ENCODE data around the gene GLRX5. TPM values are rescaled to one million over a fixed set of nuclear protein-coding genes. Genes with fewer than 3 reads are reported as not detected.

Gene GLRX5
- total RNA-seq, 1 donor, result 35.8 TPM

DNA sequence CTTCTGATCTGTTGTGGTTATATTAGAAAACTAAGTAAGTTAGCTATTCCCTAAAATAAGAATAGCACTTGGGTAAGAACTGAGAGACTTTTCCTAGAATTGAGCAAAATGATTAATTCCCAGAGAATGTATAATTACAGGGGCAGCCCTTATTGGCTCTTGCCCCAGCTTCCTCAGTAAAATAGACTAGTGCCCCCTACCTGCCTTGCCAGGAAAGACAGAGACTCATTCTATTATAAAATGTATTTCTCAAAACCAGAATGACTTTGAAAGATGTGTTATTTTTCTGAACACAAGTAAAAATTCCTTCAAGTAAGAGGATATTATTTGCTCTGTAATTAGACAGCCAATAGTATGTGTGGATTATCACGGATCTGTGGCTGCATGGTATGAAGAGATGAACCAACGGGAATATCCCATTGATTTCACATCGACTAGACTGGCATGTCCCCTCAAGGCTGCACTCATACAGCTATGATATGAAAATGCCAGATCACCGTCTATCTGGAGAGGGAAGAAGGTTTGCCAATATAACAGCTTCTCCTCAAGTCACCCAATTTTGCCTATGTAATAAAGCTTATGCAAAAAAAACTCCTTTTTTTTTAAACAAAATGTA, 7.4 kb upstream of the GLRX5 start:
- H3K4me3 ChIP-seq (ENCODE audit: low read depth, low read length), result no peak overlapping the region
- DNase-seq (ENCODE audit: low read depth), result peak; percentile 82
- TF ChIP-seq, protein P1, sequence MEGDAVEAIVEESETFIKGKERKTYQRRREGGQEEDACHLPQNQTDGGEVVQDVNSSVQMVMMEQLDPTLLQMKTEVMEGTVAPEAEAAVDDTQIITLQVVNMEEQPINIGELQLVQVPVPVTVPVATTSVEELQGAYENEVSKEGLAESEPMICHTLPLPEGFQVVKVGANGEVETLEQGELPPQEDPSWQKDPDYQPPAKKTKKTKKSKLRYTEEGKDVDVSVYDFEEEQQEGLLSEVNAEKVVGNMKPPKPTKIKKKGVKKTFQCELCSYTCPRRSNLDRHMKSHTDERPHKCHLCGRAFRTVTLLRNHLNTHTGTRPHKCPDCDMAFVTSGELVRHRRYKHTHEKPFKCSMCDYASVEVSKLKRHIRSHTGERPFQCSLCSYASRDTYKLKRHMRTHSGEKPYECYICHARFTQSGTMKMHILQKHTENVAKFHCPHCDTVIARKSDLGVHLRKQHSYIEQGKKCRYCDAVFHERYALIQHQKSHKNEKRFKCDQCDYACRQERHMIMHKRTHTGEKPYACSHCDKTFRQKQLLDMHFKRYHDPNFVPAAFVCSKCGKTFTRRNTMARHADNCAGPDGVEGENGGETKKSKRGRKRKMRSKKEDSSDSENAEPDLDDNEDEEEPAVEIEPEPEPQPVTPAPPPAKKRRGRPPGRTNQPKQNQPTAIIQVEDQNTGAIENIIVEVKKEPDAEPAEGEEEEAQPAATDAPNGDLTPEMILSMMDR (IDR thresholded peaks at IDR 0.05; ENCODE audit: insufficient read depth, low read depth, low read length), result peak; percentile 80

DNA sequence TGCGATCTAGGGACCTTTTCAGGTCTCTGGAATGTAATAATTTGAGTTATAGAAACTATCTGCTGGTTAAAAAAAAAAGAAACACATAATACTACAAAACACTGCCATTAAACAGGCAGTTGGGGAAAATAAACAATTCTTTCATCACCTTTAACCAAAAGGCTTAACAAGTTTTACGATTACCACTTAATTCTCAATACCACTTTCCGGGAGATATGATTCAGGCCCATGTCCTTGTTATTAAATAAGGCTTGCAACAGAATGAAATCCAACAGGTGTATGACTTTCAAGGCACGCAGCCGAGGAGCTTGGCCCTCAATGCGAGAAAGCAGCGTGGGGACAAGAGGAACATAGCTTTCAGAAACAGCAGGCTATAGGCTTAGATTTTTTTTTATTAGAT, 5.6 kb upstream of the GLRX5 start:
- H3K4me3 ChIP-seq (ENCODE audit: low read depth, low read length), result no peak overlapping the region
- TF ChIP-seq, protein P1 (IDR thresholded peaks at IDR 0.05; ENCODE audit: insufficient read depth, low read depth, low read length), result no peak
- peak; percentile 55 for DNase-seq (ENCODE audit: low read depth)

DNA sequence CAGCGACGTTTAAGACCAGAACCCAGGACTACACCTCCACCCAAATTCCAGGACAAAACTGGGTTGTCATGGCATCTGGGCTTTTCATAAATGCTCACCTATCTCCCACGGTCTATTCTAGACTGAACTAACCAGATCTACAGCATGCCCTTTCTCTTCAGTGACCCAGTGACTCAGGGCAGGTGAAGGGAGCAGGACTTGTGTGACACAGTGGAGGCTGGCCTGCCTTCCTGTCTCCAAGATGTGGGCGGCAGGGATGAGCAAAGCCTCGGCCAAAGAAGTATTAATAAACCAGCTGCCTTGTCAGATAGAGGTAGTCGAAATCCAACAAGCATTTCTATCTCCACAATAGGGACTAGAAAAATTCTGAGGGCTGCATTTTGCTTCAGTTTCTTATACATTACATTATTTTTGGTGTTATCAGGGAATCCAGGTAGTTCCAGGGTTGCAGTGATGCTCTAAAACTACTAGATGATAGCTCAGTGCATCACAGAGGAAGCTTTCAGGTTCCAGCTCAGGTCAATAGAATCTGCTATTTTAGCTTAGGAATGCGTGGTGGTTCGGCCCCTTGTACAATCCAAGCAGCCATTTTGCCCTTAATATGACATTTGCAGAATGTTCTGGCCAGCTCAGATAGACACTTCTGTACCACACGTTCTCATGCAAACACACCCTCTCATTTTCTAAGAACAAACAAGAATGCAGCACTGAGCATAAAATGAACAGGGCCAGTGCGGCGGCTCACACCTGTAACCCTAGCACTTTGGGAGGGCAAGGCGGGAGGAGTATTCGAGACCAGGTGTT, 4.2 kb upstream of the GLRX5 start:
- no peak for DNase-seq (ENCODE audit: low read depth)
- peak overlapping the region; percentile 6 for H3K4me3 ChIP-seq (ENCODE audit: low read depth, low read length)
- TF ChIP-seq, protein P1 (IDR thresholded peaks at IDR 0.05; ENCODE audit: insufficient read depth, low read depth, low read length), result no peak

DNA sequence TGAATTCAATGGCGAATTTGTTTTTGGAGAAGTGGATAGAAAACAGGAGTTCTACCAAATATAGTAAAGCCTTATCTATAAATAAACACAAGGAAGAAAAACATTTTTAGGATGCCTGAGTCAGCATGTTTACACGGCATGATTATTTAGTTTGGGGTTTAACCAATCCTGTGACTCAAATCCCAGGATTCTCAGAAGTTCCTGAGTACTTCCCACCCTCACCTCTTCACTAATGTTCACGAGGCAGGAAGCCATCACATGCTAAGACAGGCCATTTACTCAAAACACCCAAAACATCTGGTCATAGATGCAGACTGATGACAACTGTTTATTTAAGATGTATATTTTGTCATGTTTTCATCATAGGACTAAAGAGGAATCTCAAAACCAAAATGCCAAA, 3.4 kb upstream of the GLRX5 start:
- peak; percentile 98 for DNase-seq (ENCODE audit: low read depth)
- peak overlapping the region; percentile 15 for H3K4me3 ChIP-seq (ENCODE audit: low read depth, low read length)
- TF ChIP-seq, protein P1 (IDR thresholded peaks at IDR 0.05; ENCODE audit: insufficient read depth, low read depth, low read length), result no peak

DNA sequence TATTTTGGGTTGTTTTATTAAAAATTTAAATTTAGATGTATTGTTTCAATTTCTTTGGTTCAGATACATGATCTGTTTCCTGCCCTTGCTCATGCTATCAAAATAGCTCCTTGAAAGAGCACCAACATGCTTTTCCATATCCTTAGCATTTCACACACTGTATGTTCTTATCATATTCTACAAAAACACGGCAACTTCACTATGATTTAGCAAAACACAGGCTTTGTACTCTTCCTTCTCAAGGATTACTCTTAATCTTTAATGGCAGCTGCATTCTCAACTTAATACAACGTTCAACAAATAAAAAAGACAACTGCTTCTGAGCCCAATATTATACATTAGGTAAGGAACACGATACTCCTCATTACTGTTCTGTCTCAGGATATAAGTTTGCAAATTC, 2.9 kb upstream of the GLRX5 start:
- TF ChIP-seq, protein P1 (IDR thresholded peaks at IDR 0.05; ENCODE audit: insufficient read depth, low read depth, low read length), result no peak
- H3K4me3 ChIP-seq (ENCODE audit: low read depth, low read length), result peak overlapping the region; percentile 85
- DNase-seq (ENCODE audit: low read depth), result no peak

DNA sequence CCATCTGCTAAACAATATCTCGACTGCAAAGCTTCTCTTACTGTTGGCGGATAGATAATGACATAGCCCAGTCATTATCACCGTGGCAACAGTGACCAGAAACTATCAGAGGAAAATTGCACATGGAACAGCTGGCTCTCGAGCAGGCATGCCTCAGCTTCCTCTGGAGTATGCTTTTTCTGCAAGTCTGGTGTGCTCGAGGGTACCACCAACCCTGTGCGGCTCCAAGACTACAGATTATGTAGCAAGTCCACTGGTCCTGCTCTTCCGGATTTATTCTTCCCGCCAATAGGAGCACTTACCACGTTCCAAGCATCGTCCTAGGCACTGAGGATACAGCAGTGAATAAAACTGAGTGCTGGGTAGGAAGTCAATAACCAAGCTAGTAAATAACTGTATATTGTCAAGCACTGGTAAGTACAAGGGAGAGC, 1.4 kb upstream of the GLRX5 start:
- TF ChIP-seq, protein P1 (IDR thresholded peaks at IDR 0.05; ENCODE audit: insufficient read depth, low read depth, low read length), result no peak
- H3K4me3 ChIP-seq (ENCODE audit: low read depth, low read length), result peak overlapping the region; percentile 85
- DNase-seq (ENCODE audit: low read depth), result peak; percentile 69
